ENCODE data around the gene RPS15.

GRCh38 chr19:1467490-1468273 is 29.5 kb downstream of the RPS15 start:
- TF ChIP-seq EZH2 (IDR thresholded peaks at IDR 0.05): no peak
- TF ChIP-seq POLR2AphosphoS5 (IDR thresholded peaks at IDR 0.05; ENCODE audit: borderline replicate concordance, low read depth, low read length): no peak

All from SK-N-MC (cell line).